ENCODE data around the gene TMEM161B. TPM values are rescaled to one million over a fixed set of nuclear protein-coding genes. Genes with fewer than 3 reads are reported as not detected.

Gene TMEM161B
- total RNA-seq = 4.8 and 6.1 TPM in 2 replicates

GRCh38 chr5:88268385-88269184 is at the start of gene TMEM161B:
TSS of gene TMEM161B (minus strand) at chr5:88268845. CDS start at chr5:88268723, 122 bp downstream.

Data from bronchus fibroblast of lung (primary cell).